Hepatocyte (in vitro differentiated cells): Measurements from ENCODE around the gene DPF3. TPM values are rescaled to one million over a fixed set of nuclear protein-coding genes. Genes with fewer than 3 reads are reported as not detected.

Experiments
- DNase-seq: peaks from one replicate; pipeline ENCODE4 v3.0.0-alpha.2; 2016; ENCODE audit warnings: low spot score
- H2AFZ ChIP-seq: fragments of 200-600 bp; sonication (generic); 2 replicates; pipeline ENCODE4 v1.6.0; 2016; ENCODE audit warnings: antibody characterized with exemption, mild to moderate bottlenecking
- H3K27ac ChIP-seq: fragments of 200-600 bp; sonication (generic); 2 replicates; pipeline ENCODE4 v1.5.1; 2016; ENCODE audit warnings: mild to moderate bottlenecking
- H3K27me3 ChIP-seq: fragments of 200-600 bp; sonication (generic); 2 replicates; pipeline ENCODE4 v1.6.1; 2016
- H3K36me3 ChIP-seq: fragments of 200-600 bp; sonication (generic); replicated peaks from 2 replicates; pipeline ENCODE4 v1.5.1; 2016; ENCODE audit warnings: low read depth; ENCODE audit not compliant: insufficient read depth
- H3K4me1 ChIP-seq: fragments of 200-600 bp; sonication (generic); 2 replicates; pipeline ENCODE4 v1.5.1; 2016; ENCODE audit warnings: mild to moderate bottlenecking, moderate library complexity; ENCODE audit not compliant: insufficient read depth
- H3K4me2 ChIP-seq: fragments of 200-600 bp; sonication (generic); 2 replicates; pipeline ENCODE4 v1.6.0; 2016
- H3K4me3 ChIP-seq: fragments of 200-600 bp; sonication (generic); 2 replicates; pipeline ENCODE4 v1.5.1; 2016; ENCODE audit warnings: mild to moderate bottlenecking
- H3K79me2 ChIP-seq: fragments of 200-600 bp; sonication (generic); 2 replicates; pipeline ENCODE4 v1.6.0; 2017; ENCODE audit warnings: mild to moderate bottlenecking
- H3K9me2 ChIP-seq: fragments of 200-600 bp; sonication (generic); replicated peaks from 2 replicates; pipeline ENCODE4 v1.6.0; 2017; ENCODE audit warnings: mild to moderate bottlenecking; ENCODE audit not compliant: insufficient read depth
- H3K9me3 ChIP-seq: fragments of 200-600 bp; sonication (generic); 2 replicates; pipeline ENCODE4 v1.5.1; 2016; ENCODE audit warnings: low read depth, mild to moderate bottlenecking
- H4K20me1 ChIP-seq: fragments of 200-600 bp; sonication (generic); 2 replicates; pipeline ENCODE4 v1.6.0; 2016; ENCODE audit warnings: mild to moderate bottlenecking; ENCODE audit not compliant: insufficient read depth, poor library complexity, severe bottlenecking
- CTCF ChIP-seq: fragments of 200-600 bp; sonication (generic); IDR thresholded peaks from 2 replicates; pipeline ENCODE4 v1.5.1; 2016; ENCODE audit warnings: antibody characterized with exemption, mild to moderate bottlenecking; ENCODE audit not compliant: poor library complexity
- EZH2 ChIP-seq: fragments of 200-600 bp; sonication (generic); IDR thresholded peaks from 2 replicates; pipeline ENCODE4 v1.6.1; 2016; ENCODE audit warnings: antibody characterized with exemption, mild to moderate bottlenecking, borderline replicate concordance
- EZH2phosphoT487 ChIP-seq: fragments of 200-600 bp; sonication (generic); IDR thresholded peaks from one replicate; pipeline ENCODE4 v1.6.1; 2018; ENCODE audit warnings: antibody characterized with exemption, mild to moderate bottlenecking, low read depth, moderate library complexity; ENCODE audit not compliant: unreplicated experiment, severe bottlenecking
- WGBS: methylation state at CpG from one replicate; pipeline ENCODE4 v1.1.6; 2016; ENCODE audit warnings: low lambda C conversion rate; ENCODE audit errors: missing lambda C conversion rate; 5-methylcytosine and 5-hydroxymethylcytosine counted together
- polyA plus RNA-seq: library from polyadenylated mRNA; unstranded; fragments of >200 nt; fragmentation: Nextera tagmentation; extraction: Ambion mirVana; gene quantifications from 2 replicates; pipeline ENCODE4 v1.2.1, GENCODE V29; 2016
- total RNA-seq: library from RNA; depleted of rRNA; stranded (reverse); fragments of >200 nt; gene quantifications from 2 replicates; pipeline ENCODE4 v1.2.3, GENCODE V29; 2014

The DPF3 gene
- total and polyA plus RNA-seq, 2 experiments from 2014 or later = 0.21 to 0.47 TPM

- Histone ChIP-seq H3K27ac (no peak overlapping the region), H3K4me3 (no peak overlapping the region), H3K9me2 (no peaks in the 10 kb centered on the region), H3K27me3 (peaks cover 14% of the 10 kb centered on the region), H3K4me2 (no peak overlapping the region), H3K4me1 (no peaks in the 10 kb centered on the region), H2AFZ (no peak overlapping the region), H3K9me3 (no peaks in the 10 kb centered on the region), H3K79me2 (no peaks in the 10 kb centered on the region), H3K36me3 (no peaks in the 10 kb centered on the region), H4K20me1 (no peaks in the 10 kb centered on the region)
- no peak for DNase-seq
- TF ChIP-seq CTCF = no peak
- WGBS = 74% methylated on average over 2 of the region's 2 CpGs
These were observed 19.9 kb upstream of the DPF3 start for GRCh38 chr14:72913809-72914208.

- WGBS = 90% methylated on average over 5 of the region's 5 CpGs
- Histone ChIP-seq H3K79me2 (no peaks in the 10 kb centered on the region), H3K27ac (no peak overlapping the region), H2AFZ (no peak overlapping the region), H3K4me2 (no peak overlapping the region), H3K9me2 (no peaks in the 10 kb centered on the region), H3K4me3 (no peak overlapping the region), H4K20me1 (no peaks in the 10 kb centered on the region), H3K4me1 (peaks cover 11% of the 10 kb centered on the region), H3K9me3 (no peaks in the 10 kb centered on the region), H3K27me3 (peaks cover 8% of the 10 kb centered on the region), H3K36me3 (no peaks in the 10 kb centered on the region)
- no peak for TF ChIP-seq CTCF
- TF ChIP-seq EZH2phosphoT487 = no peak
- TF ChIP-seq EZH2 = no peak
- no peak for DNase-seq
These were observed 15.3 kb upstream of the DPF3 start for GRCh38 chr14:72909163-72909562.

GRCh38 chr14:72907886-72908285 lies 14.0 kb upstream of the DPF3 start:
- Histone ChIP-seq H4K20me1 (no peaks in the 10 kb centered on the region), H3K4me1 (peaks cover 11% of the 10 kb centered on the region), H3K4me3 (no peak overlapping the region), H3K79me2 (no peaks in the 10 kb centered on the region), H3K4me2 (peak overlapping the region; percentile 57), H3K27me3 (no peaks in the 10 kb centered on the region), H3K36me3 (no peaks in the 10 kb centered on the region), H2AFZ (peak overlapping the region; percentile 34), H3K27ac (peak overlapping the region; percentile 70), H3K9me2 (no peaks in the 10 kb centered on the region), H3K9me3 (no peaks in the 10 kb centered on the region)
- TF ChIP-seq EZH2phosphoT487 = no peak
- no peak for TF ChIP-seq EZH2
- TF ChIP-seq CTCF = no peak
- 16% methylated on average over 5 of the region's 5 CpGs for WGBS
- DNase-seq = peak; percentile 39

- no peak overlapping the region for H2AFZ ChIP-seq
- H3K79me2 ChIP-seq = no peaks in the 10 kb centered on the region
- DNase-seq = no peak
- peak overlapping the region; percentile 68 for H3K27ac ChIP-seq
- TF ChIP-seq CTCF (no peak), EZH2 (no peak), EZH2phosphoT487 (no peak)
- H3K9me2 ChIP-seq = no peaks in the 10 kb centered on the region
- no peaks in the 10 kb centered on the region for H3K36me3 ChIP-seq
- peak overlapping the region; percentile 57 for H3K4me2 ChIP-seq
- no peaks in the 10 kb centered on the region for H3K9me3 ChIP-seq
- peaks cover 11% of the 10 kb centered on the region for H3K4me1 ChIP-seq
- no peaks in the 10 kb centered on the region for H3K27me3 ChIP-seq
- no peak overlapping the region for H3K4me3 ChIP-seq
- no peaks in the 10 kb centered on the region for H4K20me1 ChIP-seq
- WGBS = 32% methylated on average over 1 of the region's 1 CpG
These were observed 13.0 kb upstream of the DPF3 start for GRCh38 chr14:72906879-72907278.
